Esophagus squamous epithelium (tissue), 4 donors: ENCODE data around the gene KRT13.

ENCODE experiments used
- CTCF ChIP-seq, 6 experiments: fragments of 450-650 bp in 4 of 6; fragments of 200-600 bp in 2 of 6; sonication (generic) in 2 of 6; IDR thresholded peaks; one replicate each; pipeline ENCODE4 v1.5.1; 2016 to 2019; ENCODE audit warnings: antibody characterized with exemption in 6 of 6, mild to moderate bottlenecking in 4 of 6, moderate library complexity in 4 of 6
- POLR2A ChIP-seq, 4 donors: fragments of 450-650 bp; IDR thresholded peaks; one replicate each; pipeline ENCODE4 v1.6.1; 2017; ENCODE audit warnings: antibody characterized with exemption in 4 of 4, mild to moderate bottlenecking in 4 of 4, moderate library complexity in 3 of 4

- TF ChIP-seq CTCF (IDR thresholded peaks at IDR 0.05): no peak
- TF ChIP-seq POLR2A (IDR thresholded peaks at IDR 0.05): peak in 2 of 4 donors; percentile 59 to 64
Observed at GRCh38 chr17:41518789-41519449, 13.5 kb upstream of the KRT13 start, which contains the start of gene KRT15.
